Right lobe of liver (tissue), 6 donors: Measurements from ENCODE around the gene WWC1. TPM values are rescaled to one million over a fixed set of nuclear protein-coding genes. Genes with fewer than 3 reads are reported as not detected.

Source experiments
- ATAC-seq, 4 donors: fragments of 200-7000 bp; cut with Tn5 transposase; one replicate each; pipeline ENCODE4 v1.9.1; 2020; ENCODE audit warnings: mild to moderate bottlenecking in 4 of 4, moderate library complexity in 4 of 4
- DNase-seq, 3 donors: peaks; one replicate each; pipeline ENCODE4 v3.0.0-alpha.2; 2020
- H3K27ac ChIP-seq, 3 donors: fragments of 200-600 bp; one replicate each; pipeline ENCODE4 v1.8.0; 2022
- H3K27me3 ChIP-seq, 2 donors: fragments of 200-600 bp; one replicate each; pipeline ENCODE4 v1.8.0; 2022
- H3K36me3 ChIP-seq, 4 donors: fragments of 200-600 bp; sonication (generic) in 1 of 4; one replicate each; pipeline versions ENCODE4 v1.5.1 to v1.8.0; 2017 to 2022; ENCODE audit warnings: control low read depth in 1 of 4
- H3K4me1 ChIP-seq, 4 donors: fragments of 200-600 bp; sonication (generic) in 1 of 4; one replicate each; pipeline versions ENCODE4 v1.5.1 to v1.8.0; 2017 to 2022; ENCODE audit warnings: control low read depth in 1 of 4
- H3K4me3 ChIP-seq, 3 donors: fragments of 200-600 bp; one replicate each; pipeline ENCODE4 v1.8.0; 2022
- H3K9me3 ChIP-seq, 4 donors: fragments of 200-600 bp; sonication (generic) in 1 of 4; one replicate each; pipeline versions ENCODE4 v1.5.1 to v1.8.0; 2017 to 2022; ENCODE audit warnings: control low read depth in 1 of 4
- CTCF ChIP-seq, 4 donors: fragments of 200-600 bp in 3 of 4; fragments of 450-650 bp in 1 of 4; IDR thresholded peaks; one replicate each; pipeline versions ENCODE4 v1.5.1 to v1.8.0; 2016 to 2022; ENCODE audit warnings: antibody characterized with exemption in 4 of 4, mild to moderate bottlenecking in 2 of 4
- POLR2A ChIP-seq: fragments of 450-650 bp; IDR thresholded peaks from one replicate; pipeline ENCODE4 v1.6.1; 2017; ENCODE audit warnings: antibody characterized with exemption, mild to moderate bottlenecking
- WGBS: methylation state at CpG from one replicate; pipeline ENCODE4 v1.1.6; 2018; ENCODE audit warnings: low coverage, low lambda C conversion rate; ENCODE audit not compliant: insufficient coverage; ENCODE audit errors: missing lambda C conversion rate; 5-methylcytosine and 5-hydroxymethylcytosine counted together
- intact Hi-C, 2 donors: fragments of 100-400 bp; cut with DNase I; formaldehyde crosslinking; loops; one replicate each; pipeline versions ENCODE4 v1.11.2 to v1.14.1; 2022
- total RNA-seq, 6 experiments: library from RNA; depleted of rRNA in 2 of 6; stranded (reverse); fragments of >200 nt in 2 of 6; fragmentation: NEBNext Ultra II Directional in 3 of 6; extraction: Animal tissue kit (Norgen Biotek cat#: 25700) in 3 of 6; gene quantifications; one replicate each; pipeline versions ENCODE4 v1.1.0 to v1.2.4, GENCODE V29; 2016 to 2023
- donor health status: DM: no; HTN: yes; CAD: no.
- donor health status: DM: no; HTN: no; CAD: no.
- donor health status: DM: no; HTN: no; CAD: no.
- donor health status: DM: no; HTN: yes; CAD: no.
- donor health status: DM: no; HTN: yes; CAD: no.

WWC1 gene
- total RNA-seq, 6 experiments from 2014 or later, result 9.6 to 74.4 (median 23.5) TPM

GRCh38 chr5:168489059-168489458, 197.6 kb downstream of the WWC1 start:
- peaks cover 4 to 61% (median 28%) of the 10 kb centered on the region in 4 donors for H3K36me3 ChIP-seq
- no peak overlapping the region for H3K27ac ChIP-seq
- H3K4me1 ChIP-seq, result peaks cover 0 to 7% (median 4%) of the 10 kb centered on the region in 4 donors
- no peaks in the 10 kb centered on the region for H3K27me3 ChIP-seq
- DNase-seq, result no peak
- ATAC-seq, result no peak
- WGBS, result 97% methylated on average over 3 of the region's 3 CpGs
- H3K9me3 ChIP-seq, result no peaks in the 10 kb centered on the region
- intact Hi-C loops, result no loop called here
- no peak overlapping the region for H3K4me3 ChIP-seq
- TF ChIP-seq POLR2A, result no peak
- TF ChIP-seq CTCF (IDR thresholded peaks at IDR 0.05), result no peak

GRCh38 chr5:168494057-168494555, 202.7 kb downstream of the WWC1 start:
- TF ChIP-seq POLR2A (no peak), CTCF (IDR thresholded peaks at IDR 0.05) (no peak)
- Histone ChIP-seq H3K4me3 (no peak overlapping the region), H3K9me3 (no peaks in the 10 kb centered on the region), H3K36me3 (peaks cover 14 to 99% (median 48%) of the 10 kb centered on the region in 4 donors), H3K4me1 (no peaks in the 10 kb centered on the region), H3K27ac (no peak overlapping the region), H3K27me3 (no peaks in the 10 kb centered on the region)
- intact Hi-C loops, result no loop called here
- WGBS, result 91% methylated on average over 4 of the region's 5 CpGs
- ATAC-seq (no peak), DNase-seq (no peak)

GRCh38 chr5:168502563-168503237, 211.3 kb downstream of the WWC1 start:
- intact Hi-C loops, result no loop called here
- H3K9me3 ChIP-seq, result no peaks in the 10 kb centered on the region
- H3K36me3 ChIP-seq, result peaks cover 0 to 75% (median 19%) of the 10 kb centered on the region in 4 donors
- no peak overlapping the region for H3K4me3 ChIP-seq
- H3K27me3 ChIP-seq, result no peaks in the 10 kb centered on the region
- DNase-seq, result no peak
- WGBS, result 83% methylated on average over 7 of the region's 7 CpGs
- H3K4me1 ChIP-seq, result no peaks in the 10 kb centered on the region
- no peak for TF ChIP-seq CTCF (IDR thresholded peaks at IDR 0.05)
- no peak for TF ChIP-seq POLR2A
- H3K27ac ChIP-seq, result no peak overlapping the region
- ATAC-seq, result no peak

GRCh38 chr5:168513861-168514428, 222.5 kb downstream of the WWC1 start:
- 95% methylated on average over 2 of the region's 2 CpGs for WGBS
- H3K4me1 ChIP-seq, result no peaks in the 10 kb centered on the region
- TF ChIP-seq POLR2A, result no peak
- TF ChIP-seq CTCF (IDR thresholded peaks at IDR 0.05), result no peak
- intact Hi-C loops, result no loop called here
- no peak for DNase-seq
- H3K36me3 ChIP-seq, result peaks cover 0 to 79% (median 41%) of the 10 kb centered on the region in 4 donors
- no peaks in the 10 kb centered on the region for H3K27me3 ChIP-seq
- H3K27ac ChIP-seq, result no peak overlapping the region
- no peak overlapping the region for H3K4me3 ChIP-seq
- no peaks in the 10 kb centered on the region for H3K9me3 ChIP-seq
- ATAC-seq, result no peak

Other genes with a start within 250 kb of the WWC1 start
- gene RARS1, start 194.8 kb downstream of the WWC1 start, total RNA-seq, result 10 to 100 TPM; 25.7 to 41.1 (median 38.9) TPM
- under 1 TPM in 3 of 6 experiments, not detected in 3; 0.26 to 0.49 (median 0.38) TPM for gene FBLL1, start 237.7 kb downstream of the WWC1 start, total RNA-seq